GM21528 (cell line): ENCODE measurements around the gene FANCL.
A peak's percentile ranks its signal among the peaks of the same experiment; 100 is the strongest.
"Not testable (repeated sequence)": the region's sequence is repeated elsewhere in the genome, so short reads cannot be mapped to it uniquely, and the experiment has no call there.

Experiments used
- ATAC-seq: cut with Tn5 transposase; IDR thresholded peaks from one replicate; pipeline ENCODE4 v1.9.1; 2021; ENCODE audit warnings: mild to moderate bottlenecking, moderate library complexity; ENCODE audit not compliant: unreplicated experiment, low FRiP score

The FANCL gene

GRCh38 chr2:58240670-58241545 lies at the start of gene FANCL:
Gene FANCL, minus strand, starts transcription at chr2:58241325. Its CDS starts 12 bp downstream, at chr2:58241313.
- ATAC-seq, result peak; percentile 78

GRCh38 chr2:58289029-58289428 lies 47.9 kb upstream of the FANCL start:
- no peak for ATAC-seq

- ATAC-seq, result no peak
These were observed 42.8 kb upstream of the FANCL start for GRCh38 chr2:58283931-58284330.

- not testable (repeated sequence) for ATAC-seq
These were observed 34.0 kb upstream of the FANCL start for GRCh38 chr2:58275144-58275543.

GRCh38 chr2:58271826-58272225 lies 30.7 kb upstream of the FANCL start:
- no peak for ATAC-seq

- ATAC-seq, result no peak
These were observed 27.6 kb upstream of the FANCL start for GRCh38 chr2:58268685-58269084.

GRCh38 chr2:58266211-58266610 lies 25.1 kb upstream of the FANCL start:
- ATAC-seq, result no peak

GRCh38 chr2:58261209-58261608 lies 20.1 kb upstream of the FANCL start:
- no peak for ATAC-seq

- ATAC-seq, result not testable (repeated sequence)
These were observed 17.3 kb upstream of the FANCL start for GRCh38 chr2:58258456-58258855.

- not testable (repeated sequence) for ATAC-seq
These were observed 10.4 kb upstream of the FANCL start for GRCh38 chr2:58251331-58252201.

GRCh38 chr2:58241546-58241864 lies 380 bp upstream of the FANCL start:
- no peak for ATAC-seq

- ATAC-seq, result no peak
These were observed 1.7 kb downstream of the FANCL start for GRCh38 chr2:58239243-58239925.

- ATAC-seq, result no peak
These were observed 3.4 kb downstream of the FANCL start for GRCh38 chr2:58237741-58238140.

- no peak for ATAC-seq
These were observed 5.1 kb downstream of the FANCL start for GRCh38 chr2:58235984-58236383.

- no peak for ATAC-seq
These were observed 6.0 kb downstream of the FANCL start for GRCh38 chr2:58235170-58235569.

GRCh38 chr2:58228299-58228698 lies 12.8 kb downstream of the FANCL start:
- ATAC-seq, result no peak

GRCh38 chr2:58227171-58227917 lies 13.8 kb downstream of the FANCL start:
- no peak for ATAC-seq

GRCh38 chr2:58221909-58222308 lies 19.2 kb downstream of the FANCL start:
- no peak for ATAC-seq

- ATAC-seq, result no peak
These were observed 25.7 kb downstream of the FANCL start for GRCh38 chr2:58215429-58215828.

GRCh38 chr2:58210951-58211568 lies 30.1 kb downstream of the FANCL start:
- ATAC-seq, result not testable (repeated sequence)
